GM06990 (cell line): ENCODE data around the gene ARHGAP21.

ENCODE experiments used
- DNase-seq: peaks from one replicate; pipeline ENCODE4 v3.0.0-alpha.2; 2011; ENCODE audit not compliant: insufficient read length; ENCODE audit errors: extremely low read depth
- H3K27me3 ChIP-seq: replicated peaks from 2 replicates; pipeline ENCODE4 v1.6.0; 2011; ENCODE audit warnings: low read length; ENCODE audit not compliant: control insufficient read depth, insufficient read depth
- H3K36me3 ChIP-seq: 2 replicates; pipeline ENCODE4 v1.5.1; 2011; ENCODE audit warnings: low read length; ENCODE audit not compliant: control insufficient read depth, insufficient read depth
- H3K4me3 ChIP-seq: replicated peaks from 2 replicates; pipeline ENCODE4 v1.5.1; 2011; ENCODE audit warnings: low read depth, mild to moderate bottlenecking, control low read depth, low read length
- TF ChIP-seq, protein P1 (sequence below): IDR thresholded peaks from 2 replicates; pipeline ENCODE4 v1.5.1; 2011; ENCODE audit warnings: low read length, control low read depth, mild to moderate bottlenecking, inconsistent platforms; ENCODE audit not compliant: insufficient read depth, poor library complexity, severe bottlenecking

The ARHGAP21 gene

DNA sequence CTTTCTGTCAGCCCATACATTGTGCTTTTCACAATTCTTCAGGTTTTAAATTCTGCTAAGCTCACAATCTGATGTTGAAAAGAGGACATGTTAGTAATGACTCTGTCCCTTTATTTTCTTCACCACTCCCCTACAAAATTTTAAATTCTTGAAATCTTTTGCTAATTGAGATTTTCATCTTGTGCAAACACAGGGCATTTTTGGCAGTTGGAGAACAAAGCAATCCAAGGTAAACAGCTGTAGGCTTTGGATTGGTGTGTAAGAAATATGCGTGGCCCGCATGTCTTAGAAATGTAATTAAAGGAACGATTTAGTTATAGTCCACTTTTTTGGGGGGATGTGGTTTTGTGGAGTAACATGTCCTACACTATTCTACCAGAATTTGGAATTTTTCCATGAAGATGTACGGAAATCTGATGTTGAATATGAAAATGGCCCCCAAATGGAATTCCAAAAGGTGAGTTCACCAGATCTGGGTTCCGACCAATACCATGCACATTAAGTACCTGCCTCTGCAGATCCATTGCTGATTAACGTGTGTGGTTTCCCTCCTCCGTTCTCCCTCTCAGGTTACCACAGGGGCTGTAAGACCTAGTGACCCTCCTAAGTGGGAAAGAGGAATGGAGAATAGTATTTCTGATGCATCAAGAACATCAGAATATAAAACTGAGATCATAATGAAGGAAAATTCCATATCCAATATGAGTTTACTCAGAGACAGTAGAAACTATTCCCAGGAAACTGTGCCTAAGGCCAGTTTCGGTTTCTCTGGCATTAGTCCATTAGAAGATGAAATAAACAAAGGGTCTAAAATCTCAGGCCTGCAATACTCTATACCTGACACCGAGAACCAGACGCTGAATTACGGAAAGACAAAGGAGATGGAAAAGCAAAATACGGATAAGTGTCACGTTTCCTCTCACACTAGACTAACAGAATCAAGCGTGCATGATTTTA is 181.1 kb downstream of the ARHGAP21 start:
- no peak for DNase-seq
- Histone ChIP-seq H3K4me3 (no peak overlapping the region), H3K36me3 (no peaks in the 10 kb centered on the region), H3K27me3 (no peaks in the 10 kb centered on the region)
- TF ChIP-seq, protein P1, sequence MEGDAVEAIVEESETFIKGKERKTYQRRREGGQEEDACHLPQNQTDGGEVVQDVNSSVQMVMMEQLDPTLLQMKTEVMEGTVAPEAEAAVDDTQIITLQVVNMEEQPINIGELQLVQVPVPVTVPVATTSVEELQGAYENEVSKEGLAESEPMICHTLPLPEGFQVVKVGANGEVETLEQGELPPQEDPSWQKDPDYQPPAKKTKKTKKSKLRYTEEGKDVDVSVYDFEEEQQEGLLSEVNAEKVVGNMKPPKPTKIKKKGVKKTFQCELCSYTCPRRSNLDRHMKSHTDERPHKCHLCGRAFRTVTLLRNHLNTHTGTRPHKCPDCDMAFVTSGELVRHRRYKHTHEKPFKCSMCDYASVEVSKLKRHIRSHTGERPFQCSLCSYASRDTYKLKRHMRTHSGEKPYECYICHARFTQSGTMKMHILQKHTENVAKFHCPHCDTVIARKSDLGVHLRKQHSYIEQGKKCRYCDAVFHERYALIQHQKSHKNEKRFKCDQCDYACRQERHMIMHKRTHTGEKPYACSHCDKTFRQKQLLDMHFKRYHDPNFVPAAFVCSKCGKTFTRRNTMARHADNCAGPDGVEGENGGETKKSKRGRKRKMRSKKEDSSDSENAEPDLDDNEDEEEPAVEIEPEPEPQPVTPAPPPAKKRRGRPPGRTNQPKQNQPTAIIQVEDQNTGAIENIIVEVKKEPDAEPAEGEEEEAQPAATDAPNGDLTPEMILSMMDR: no peak

DNA sequence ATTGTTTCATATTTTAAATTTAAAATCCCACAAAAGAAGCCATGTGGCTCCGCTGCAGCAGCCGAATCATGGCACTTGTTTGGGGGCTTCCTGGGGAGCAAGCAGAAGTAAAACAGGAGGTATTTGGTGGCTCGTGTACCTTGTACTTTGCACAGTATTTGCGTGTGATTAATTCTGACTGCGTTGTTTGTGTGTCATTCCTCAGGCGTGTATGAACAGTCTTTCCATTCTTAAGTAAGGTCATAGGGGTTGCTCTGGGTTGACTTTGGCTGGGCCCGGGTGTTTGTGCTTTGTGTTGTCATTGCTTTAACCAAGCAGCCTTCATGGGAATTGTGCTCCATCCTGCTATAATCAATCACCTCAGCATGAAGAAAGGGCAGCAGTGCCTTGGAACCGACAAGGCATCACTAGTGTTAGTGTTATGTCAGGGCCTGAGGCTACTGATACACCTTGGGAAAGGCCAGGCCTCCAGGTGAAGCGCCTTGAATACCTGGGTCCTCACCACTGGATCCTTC is 182.4 kb downstream of the ARHGAP21 start:
- DNase-seq: no peak
- Histone ChIP-seq H3K36me3 (no peaks in the 10 kb centered on the region), H3K4me3 (no peak overlapping the region), H3K27me3 (no peaks in the 10 kb centered on the region)
- TF ChIP-seq, protein P1: no peak

DNA sequence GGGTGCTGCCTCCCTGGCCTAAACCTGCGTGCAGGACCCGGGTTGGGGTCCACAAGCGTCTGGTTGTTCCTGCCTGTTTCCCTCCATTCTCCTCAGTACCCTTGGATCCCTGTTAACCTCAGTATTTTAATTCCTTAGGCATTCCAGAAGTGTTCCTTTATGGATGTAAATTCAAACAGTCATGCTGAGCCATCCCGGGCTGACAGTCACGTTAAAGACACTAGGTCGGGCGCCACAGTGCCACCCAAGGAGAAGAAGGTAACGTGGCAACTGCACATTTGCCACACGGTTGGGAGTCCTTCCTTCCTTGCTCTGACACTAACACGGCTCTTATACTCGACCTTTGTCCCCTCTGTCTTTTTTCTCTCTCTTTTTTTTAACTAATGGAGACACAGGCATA is 187.1 kb downstream of the ARHGAP21 start:
- TF ChIP-seq, protein P1: no peak
- Histone ChIP-seq H3K36me3 (no peaks in the 10 kb centered on the region; the same call in none of the 2 replicates), H3K27me3 (no peaks in the 10 kb centered on the region), H3K4me3 (no peak overlapping the region)
- no peak for DNase-seq

DNA sequence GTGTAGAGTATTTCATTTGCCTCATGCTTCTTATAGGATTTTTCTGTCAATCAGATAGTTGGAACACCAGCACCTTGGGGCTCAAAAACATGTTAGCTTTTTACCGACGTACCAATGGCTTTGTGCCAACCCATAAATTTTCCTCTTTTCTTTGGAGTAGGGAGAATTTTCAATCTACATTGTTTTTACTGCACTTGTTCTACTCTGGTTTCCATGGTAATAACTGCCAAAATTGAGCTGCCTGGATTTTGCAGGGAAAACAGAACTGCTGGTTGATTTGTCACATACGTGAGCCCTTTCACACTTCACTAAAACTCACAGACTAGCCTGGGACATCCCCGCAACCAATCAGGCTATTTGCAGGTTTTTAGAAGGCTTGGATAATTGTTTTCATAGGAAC is 189.7 kb downstream of the ARHGAP21 start:
- TF ChIP-seq, protein P1: no peak
- H3K4me3 ChIP-seq: no peak overlapping the region
- DNase-seq: no peak

More for the DNA sequence above, 189.7 kb downstream of the ARHGAP21 start:
- H3K27me3 ChIP-seq: no peaks in the 10 kb centered on the region
- no peaks in the 10 kb centered on the region; the same call in none of the 2 replicates for H3K36me3 ChIP-seq
